Rectal smooth muscle tissue (tissue), 1 donor: ENCODE measurements around the gene CWC27.

ENCODE experiments used
- H3K27ac ChIP-seq: one replicate; pipeline ENCODE4 v1.7.0; 2013; ENCODE audit warnings: low read depth, low read length, inconsistent platforms
- H3K27me3 ChIP-seq: one replicate; pipeline ENCODE4 v1.7.0; 2013; ENCODE audit warnings: low read length; ENCODE audit not compliant: control insufficient read depth, insufficient read depth
- H3K36me3 ChIP-seq: one replicate; pipeline ENCODE4 v1.7.0; 2013; ENCODE audit warnings: low read length; ENCODE audit not compliant: control insufficient read depth, insufficient read depth
- H3K4me1 ChIP-seq: one replicate; pipeline ENCODE4 v1.7.0; 2013; ENCODE audit warnings: low read length; ENCODE audit not compliant: control insufficient read depth, insufficient read depth
- H3K4me3 ChIP-seq: one replicate; pipeline ENCODE4 v1.7.0; 2013; ENCODE audit warnings: low read length
- H3K9ac ChIP-seq: one replicate; pipeline ENCODE4 v1.7.0; 2013; ENCODE audit warnings: low read length

CWC27 gene

DNA sequence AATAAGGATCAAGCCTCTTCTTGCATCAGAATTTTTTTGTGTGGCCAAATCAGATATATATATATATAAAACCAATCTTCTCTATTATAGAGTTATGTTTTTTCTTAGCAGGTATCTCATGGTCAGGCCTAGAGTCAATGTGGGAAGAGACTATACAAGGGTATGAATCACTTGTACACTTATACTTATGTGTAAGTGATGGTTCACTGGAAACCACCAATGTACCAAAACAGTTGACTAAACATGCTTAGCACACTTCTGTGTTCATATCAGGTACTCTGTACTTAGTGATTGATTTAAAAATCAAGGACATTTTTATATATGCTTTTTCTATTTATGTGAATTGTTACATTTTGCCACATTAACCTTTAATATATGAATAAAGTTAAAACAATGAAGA, 92.6 kb downstream of the CWC27 start:
- Histone ChIP-seq H3K4me1 (peaks cover 10% of the 10 kb centered on the region), H3K9ac (no peak overlapping the region), H3K36me3 (no peaks in the 10 kb centered on the region), H3K27ac (no peak overlapping the region), H3K27me3 (no peaks in the 10 kb centered on the region), H3K4me3 (no peak overlapping the region)

DNA sequence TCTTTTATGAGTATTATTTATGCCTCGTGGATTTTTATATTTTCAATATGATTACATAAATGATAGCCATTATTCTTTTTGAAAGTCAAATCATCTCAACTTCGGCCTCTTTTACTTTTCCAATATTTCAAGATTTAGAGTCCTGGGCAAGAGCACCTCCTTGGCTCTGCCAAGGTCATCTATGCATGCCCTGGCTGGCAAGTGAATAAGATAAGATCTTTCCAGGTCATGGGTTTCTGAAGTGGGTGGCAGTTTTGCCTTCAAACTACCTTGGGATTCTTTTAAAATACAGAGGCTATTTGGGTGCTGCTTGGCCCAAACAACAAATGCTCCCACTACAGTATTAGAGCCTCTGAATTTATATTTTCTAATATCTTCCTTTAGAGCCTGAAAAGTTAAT, 95.4 kb downstream of the CWC27 start:
- H3K4me1 ChIP-seq: peaks cover 4% of the 10 kb centered on the region
- no peaks in the 10 kb centered on the region for H3K27me3 ChIP-seq
- no peak overlapping the region for H3K9ac ChIP-seq
- H3K4me3 ChIP-seq: no peak overlapping the region
- H3K27ac ChIP-seq: no peak overlapping the region
- no peaks in the 10 kb centered on the region for H3K36me3 ChIP-seq

DNA sequence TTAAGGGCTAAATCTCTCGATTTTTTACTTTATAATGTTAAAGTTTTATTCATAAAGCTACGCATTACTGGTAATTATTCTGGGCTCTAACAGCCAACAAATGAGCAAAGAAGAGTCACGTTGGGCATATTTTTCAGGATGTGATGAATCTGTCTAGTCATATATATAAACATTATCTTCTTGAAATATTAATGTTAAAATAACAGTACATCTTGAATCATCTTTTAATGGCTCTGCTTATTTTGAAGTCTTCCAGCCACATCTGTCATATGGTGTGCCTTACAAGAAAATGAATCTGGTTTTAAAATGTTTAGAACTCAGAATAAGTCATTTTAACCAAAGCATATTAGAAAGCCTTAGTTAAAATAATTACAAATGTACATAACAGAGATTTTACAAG, 96.9 kb downstream of the CWC27 start:
- no peaks in the 10 kb centered on the region for H3K27me3 ChIP-seq
- H3K9ac ChIP-seq: no peak overlapping the region
- H3K27ac ChIP-seq: no peak overlapping the region
- no peaks in the 10 kb centered on the region for H3K4me1 ChIP-seq
- no peak overlapping the region for H3K4me3 ChIP-seq
- no peaks in the 10 kb centered on the region for H3K36me3 ChIP-seq

DNA sequence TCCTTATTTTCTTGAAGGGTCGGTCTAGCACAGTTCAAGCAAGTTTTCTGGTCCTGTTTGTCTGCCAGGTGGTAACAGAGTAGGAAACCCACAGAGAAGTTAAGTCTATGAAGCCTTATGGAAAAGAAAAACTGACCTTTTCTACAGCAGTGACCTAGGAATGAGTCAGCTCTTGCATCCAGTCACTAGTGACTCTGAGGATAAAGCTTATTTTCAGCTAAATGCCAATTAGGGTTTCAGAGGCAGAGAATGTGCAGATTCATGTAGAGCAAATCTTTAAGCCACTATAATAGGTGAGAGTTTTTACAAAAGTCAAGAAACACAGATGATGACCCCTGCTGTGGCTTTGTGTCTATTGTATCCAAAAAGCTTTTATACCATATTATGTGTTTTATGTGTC, 100.7 kb downstream of the CWC27 start:
- no peaks in the 10 kb centered on the region for H3K27me3 ChIP-seq
- H3K4me3 ChIP-seq: no peak overlapping the region
- no peak overlapping the region for H3K27ac ChIP-seq
- no peak overlapping the region for H3K9ac ChIP-seq
- no peaks in the 10 kb centered on the region for H3K4me1 ChIP-seq
- no peaks in the 10 kb centered on the region for H3K36me3 ChIP-seq

DNA sequence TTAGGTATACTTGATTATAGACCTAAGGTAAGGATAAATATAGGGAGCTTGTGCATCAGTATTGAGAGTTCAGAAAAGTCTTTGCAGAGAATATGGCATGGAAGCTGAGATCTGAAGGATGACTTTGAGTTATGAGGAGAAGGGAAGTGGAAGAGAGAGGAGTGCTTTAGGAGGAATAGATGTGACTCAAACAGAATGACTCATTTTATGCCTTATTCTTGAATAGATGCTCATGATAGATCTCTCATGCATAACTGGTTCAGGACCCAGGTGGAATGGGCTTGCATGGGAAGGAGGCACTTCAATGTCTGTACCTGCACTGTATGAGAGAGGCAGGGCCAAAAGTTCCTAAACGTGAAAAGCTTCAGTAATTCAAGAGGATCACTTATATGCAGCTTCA, 103.3 kb downstream of the CWC27 start:
- H3K27ac ChIP-seq: no peak overlapping the region
- no peaks in the 10 kb centered on the region for H3K27me3 ChIP-seq
- H3K9ac ChIP-seq: no peak overlapping the region
- no peaks in the 10 kb centered on the region for H3K4me1 ChIP-seq
- no peaks in the 10 kb centered on the region for H3K36me3 ChIP-seq
- H3K4me3 ChIP-seq: no peak overlapping the region

DNA sequence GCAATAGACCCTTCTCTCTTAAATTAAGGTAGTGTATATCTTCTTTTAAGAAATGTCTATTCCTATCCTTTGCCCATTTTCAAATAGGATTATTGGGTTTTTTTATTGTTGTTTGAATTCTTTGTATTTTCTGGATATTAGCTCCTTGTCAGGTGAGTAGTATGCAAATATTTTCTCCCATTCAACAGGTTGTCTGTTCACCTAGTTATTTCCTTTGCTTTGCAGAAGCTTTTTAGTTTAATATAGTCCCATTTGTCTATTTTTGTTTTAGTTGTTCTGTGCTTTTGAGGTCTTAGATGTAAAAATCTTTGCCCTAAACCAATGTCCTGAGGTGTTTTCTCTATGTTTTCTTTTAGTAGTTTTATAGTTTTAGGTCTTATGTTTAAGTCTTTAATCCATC, 104.7 kb downstream of the CWC27 start:
- no peak overlapping the region for H3K9ac ChIP-seq
- H3K27me3 ChIP-seq: no peaks in the 10 kb centered on the region
- no peak overlapping the region for H3K4me3 ChIP-seq
- no peaks in the 10 kb centered on the region for H3K4me1 ChIP-seq
- no peaks in the 10 kb centered on the region for H3K36me3 ChIP-seq
- no peak overlapping the region for H3K27ac ChIP-seq

DNA sequence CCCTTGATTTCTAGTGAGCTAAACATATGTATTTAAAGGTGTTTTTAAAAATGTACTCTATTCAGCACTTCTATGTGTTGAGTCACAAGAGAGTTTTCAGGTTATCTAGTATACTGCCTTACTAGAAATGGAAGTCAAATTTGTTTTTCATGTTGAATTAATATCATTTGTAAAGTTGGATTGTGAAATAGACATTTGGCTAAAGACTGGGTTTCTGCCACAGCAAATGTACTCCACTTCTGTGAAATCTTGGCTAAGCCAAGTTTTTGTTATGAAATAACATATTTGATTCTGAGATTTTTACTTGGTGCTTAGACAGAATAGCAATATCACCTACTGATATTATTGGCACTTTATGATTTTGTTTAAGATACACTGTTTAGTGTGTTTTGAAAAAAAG, 106.0 kb downstream of the CWC27 start:
- no peaks in the 10 kb centered on the region for H3K36me3 ChIP-seq
- H3K27me3 ChIP-seq: no peaks in the 10 kb centered on the region
- no peak overlapping the region for H3K4me3 ChIP-seq
- no peaks in the 10 kb centered on the region for H3K4me1 ChIP-seq
- no peak overlapping the region for H3K27ac ChIP-seq
- no peak overlapping the region for H3K9ac ChIP-seq

DNA sequence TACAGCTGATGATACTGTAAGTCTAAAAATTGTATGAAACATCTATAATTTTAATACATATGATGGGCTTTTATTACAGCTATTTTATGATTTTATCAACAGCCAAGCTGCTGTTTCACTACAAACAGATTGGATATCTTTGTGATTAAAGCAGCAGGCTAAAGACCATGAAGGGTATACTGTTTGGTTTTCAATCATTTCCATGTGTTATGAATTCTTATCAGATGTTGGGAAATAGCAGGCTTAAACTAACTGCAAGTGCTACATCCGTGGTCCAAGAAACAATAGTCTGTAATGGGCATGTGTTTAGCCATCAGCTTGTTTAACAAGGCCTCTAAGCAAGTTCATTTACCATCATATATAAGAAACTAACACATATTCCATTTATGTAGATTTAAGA, 107.5 kb downstream of the CWC27 start:
- Histone ChIP-seq H3K4me3 (no peak overlapping the region), H3K4me1 (no peaks in the 10 kb centered on the region), H3K27ac (no peak overlapping the region), H3K9ac (no peak overlapping the region), H3K36me3 (no peaks in the 10 kb centered on the region), H3K27me3 (no peaks in the 10 kb centered on the region)

DNA sequence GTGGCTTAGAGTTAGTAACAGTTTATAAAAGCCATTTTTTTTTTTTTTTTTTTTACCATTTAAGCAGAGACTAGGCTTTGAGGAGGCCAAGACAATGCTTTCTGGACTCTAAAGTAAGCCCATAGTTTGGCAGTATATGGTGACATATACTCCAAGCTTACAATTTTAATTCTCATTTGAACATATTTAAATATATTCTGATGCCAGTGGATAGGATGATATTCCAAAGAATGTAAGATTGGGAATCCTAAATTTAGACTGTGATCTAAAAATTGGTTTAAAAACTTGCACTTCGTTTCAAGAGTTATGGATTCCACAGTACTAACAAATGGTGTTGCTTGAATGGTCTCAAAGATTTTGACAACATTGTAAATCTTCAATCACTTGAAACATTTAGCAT, 112.1 kb downstream of the CWC27 start:
- H3K9ac ChIP-seq: no peak overlapping the region
- no peaks in the 10 kb centered on the region for H3K4me1 ChIP-seq
- H3K27me3 ChIP-seq: no peaks in the 10 kb centered on the region
- no peak overlapping the region for H3K4me3 ChIP-seq
- H3K36me3 ChIP-seq: no peaks in the 10 kb centered on the region
- no peak overlapping the region for H3K27ac ChIP-seq

DNA sequence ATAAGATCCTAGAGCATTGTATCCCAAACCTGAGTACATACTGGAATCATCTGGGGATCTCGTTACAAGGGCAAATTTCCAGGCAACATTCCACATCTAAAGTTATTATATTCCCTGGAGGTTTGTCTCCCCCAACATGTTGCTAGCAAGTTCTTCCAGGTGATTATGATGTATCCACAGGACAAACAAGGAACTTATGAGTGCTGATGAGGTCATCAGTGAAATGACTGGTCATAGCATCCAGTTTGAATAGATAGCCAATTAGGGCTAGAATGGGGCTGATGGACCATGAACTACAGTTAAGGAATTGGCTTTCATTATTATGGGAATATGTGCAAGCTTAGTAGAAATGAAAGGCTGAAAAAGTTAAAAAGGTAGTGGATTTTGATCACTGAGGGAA, 115.2 kb downstream of the CWC27 start:
- H3K9ac ChIP-seq: no peak overlapping the region
- no peaks in the 10 kb centered on the region for H3K27me3 ChIP-seq
- no peak overlapping the region for H3K4me3 ChIP-seq
- no peaks in the 10 kb centered on the region for H3K36me3 ChIP-seq
- H3K27ac ChIP-seq: no peak overlapping the region
- H3K4me1 ChIP-seq: no peaks in the 10 kb centered on the region

DNA sequence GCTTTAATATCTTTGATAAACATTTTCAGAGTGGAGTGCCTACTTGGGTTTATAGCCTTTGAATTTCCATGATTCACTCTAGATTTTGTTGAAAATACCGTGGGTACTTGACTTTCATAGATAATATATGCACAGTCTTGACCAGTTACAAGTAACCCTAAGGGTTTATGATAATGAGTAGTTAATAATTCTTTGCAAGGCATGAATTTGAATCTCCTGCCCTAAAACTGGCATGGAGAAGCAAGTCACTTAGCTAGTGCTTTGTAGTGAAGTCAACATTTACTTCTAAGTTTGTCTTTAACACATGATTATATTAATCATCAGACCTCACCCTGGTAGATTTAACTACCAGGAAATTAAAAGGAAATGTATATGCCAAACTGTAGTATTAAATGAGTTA, 115.8 kb downstream of the CWC27 start:
- Histone ChIP-seq H3K4me3 (no peak overlapping the region), H3K4me1 (no peaks in the 10 kb centered on the region), H3K36me3 (no peaks in the 10 kb centered on the region), H3K27ac (no peak overlapping the region), H3K27me3 (no peaks in the 10 kb centered on the region), H3K9ac (no peak overlapping the region)

DNA sequence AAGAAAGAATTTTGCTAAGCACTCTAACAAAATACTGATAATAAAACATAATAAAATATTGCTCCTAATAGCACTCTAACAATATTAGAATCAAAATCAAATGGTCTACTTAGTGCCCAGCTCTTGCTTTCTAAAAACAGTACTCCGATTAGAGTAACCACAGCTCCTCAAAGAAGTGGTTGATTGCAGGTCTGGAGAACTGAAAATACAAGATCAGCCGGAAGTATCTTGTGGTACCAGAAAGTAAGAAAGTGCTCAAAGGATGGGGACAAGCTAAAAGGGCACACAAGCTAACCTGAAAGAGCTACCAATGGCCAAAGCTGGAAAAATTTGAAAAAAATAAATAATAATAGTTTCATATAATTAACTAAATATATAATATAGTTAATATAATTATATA, 119.2 kb downstream of the CWC27 start:
- H3K4me3 ChIP-seq: no peak overlapping the region
- no peaks in the 10 kb centered on the region for H3K36me3 ChIP-seq
- H3K9ac ChIP-seq: no peak overlapping the region
- H3K27ac ChIP-seq: no peak overlapping the region
- H3K4me1 ChIP-seq: no peaks in the 10 kb centered on the region
- H3K27me3 ChIP-seq: no peaks in the 10 kb centered on the region

DNA sequence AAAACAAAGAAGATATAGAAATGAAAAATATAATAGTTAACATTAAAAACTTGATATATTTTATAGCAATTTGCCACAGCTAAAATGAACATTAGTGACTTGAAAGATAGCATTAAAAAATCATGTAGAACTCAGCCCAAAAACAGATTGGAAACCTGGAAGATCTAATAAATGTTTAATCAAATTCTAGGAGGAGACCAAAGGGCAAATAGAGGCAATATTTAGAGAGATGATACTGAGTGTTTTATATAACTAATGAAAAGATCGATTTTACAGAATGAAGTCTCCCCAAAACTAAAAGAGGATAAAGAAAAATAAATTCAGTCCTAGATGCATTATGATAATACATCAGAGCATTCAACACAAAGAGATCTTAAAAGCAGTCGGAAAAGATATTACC, 127.0 kb downstream of the CWC27 start:
- no peak overlapping the region for H3K9ac ChIP-seq
- peaks cover 2% of the 10 kb centered on the region for H3K4me1 ChIP-seq
- no peaks in the 10 kb centered on the region for H3K27me3 ChIP-seq
- no peaks in the 10 kb centered on the region for H3K36me3 ChIP-seq
- H3K27ac ChIP-seq: no peak overlapping the region
- H3K4me3 ChIP-seq: no peak overlapping the region

DNA sequence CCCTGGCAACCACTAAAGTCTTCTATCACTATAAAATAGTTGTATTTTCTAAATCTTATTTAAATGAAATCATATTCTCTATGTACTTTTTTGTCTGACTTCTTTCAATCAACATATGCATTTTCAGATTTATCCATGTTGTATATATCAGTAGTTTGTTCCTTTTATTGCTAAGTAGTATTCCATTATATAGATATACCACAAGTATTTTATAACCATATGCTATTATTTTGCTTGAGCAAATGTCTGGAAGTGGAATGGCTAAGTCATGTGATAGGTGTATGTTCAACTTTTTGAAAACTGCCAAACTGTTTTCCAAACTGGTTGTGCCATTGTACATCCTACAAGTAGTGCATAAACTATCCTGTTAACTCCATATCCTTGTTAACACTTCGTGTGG, 131.1 kb downstream of the CWC27 start:
- Histone ChIP-seq H3K9ac (no peak overlapping the region), H3K27ac (no peak overlapping the region), H3K4me1 (no peaks in the 10 kb centered on the region), H3K4me3 (no peak overlapping the region), H3K27me3 (no peaks in the 10 kb centered on the region), H3K36me3 (no peaks in the 10 kb centered on the region)
